Middle frontal gyrus (tissue), 1 donor: ENCODE measurements around the gene MTCL1.
A peak's percentile ranks its signal among the peaks of the same experiment; 100 is the strongest.

Experiments used
- DNase-seq: peaks from one replicate; pipeline ENCODE4 v3.0.0-alpha.2; 2015; ENCODE audit warnings: low spot score; ENCODE audit errors: extremely low spot score

Gene MTCL1

DNA sequence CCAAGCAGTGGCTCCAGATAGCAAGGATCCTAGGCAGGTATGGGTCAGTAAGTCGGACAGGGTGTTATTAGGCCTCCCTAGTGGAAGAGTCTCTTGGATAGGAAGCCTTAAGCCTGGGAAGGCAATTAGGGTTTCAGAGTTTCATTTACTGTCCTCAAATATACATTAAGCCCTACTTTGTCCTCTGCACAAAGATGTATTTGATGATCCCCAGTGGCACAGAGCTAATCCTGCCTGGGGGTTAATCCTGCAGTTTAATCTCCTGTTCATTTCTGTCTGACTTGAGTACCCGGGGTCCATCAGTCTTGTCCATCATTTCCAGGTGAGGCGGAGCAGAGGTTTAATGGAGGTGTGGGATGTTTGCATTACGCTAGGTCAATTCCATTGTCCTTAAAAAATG lies 62.0 kb downstream of the MTCL1 start:
- no peak for DNase-seq

DNA sequence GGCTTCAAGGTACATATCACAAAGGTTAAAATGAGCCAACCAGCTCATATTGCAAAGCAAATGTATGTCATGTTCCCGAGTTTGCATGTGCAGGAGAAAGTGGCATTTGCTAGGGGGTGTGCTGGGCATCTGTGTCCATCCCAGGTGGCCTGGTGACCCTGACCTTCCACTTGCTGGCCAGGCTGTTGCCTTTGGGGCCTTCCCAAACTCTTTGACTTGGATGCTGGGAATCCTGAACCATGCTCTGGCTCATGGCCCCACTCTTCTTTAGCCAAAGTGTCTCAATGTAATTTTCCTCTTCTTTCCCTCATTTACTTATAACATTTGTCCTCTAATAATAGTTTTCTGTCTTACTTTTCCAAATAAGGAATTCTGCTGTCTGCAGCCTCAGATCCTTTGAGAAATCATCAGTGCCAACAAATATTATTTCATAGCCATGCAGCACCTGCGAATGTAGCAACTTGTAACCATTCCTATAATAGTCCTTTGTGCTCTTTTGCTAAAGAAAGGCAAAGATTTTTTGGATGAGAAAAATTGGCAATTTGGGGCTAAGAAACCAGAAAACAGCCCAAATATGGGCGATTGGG lies 64.2 kb downstream of the MTCL1 start:
- no peak for DNase-seq

DNA sequence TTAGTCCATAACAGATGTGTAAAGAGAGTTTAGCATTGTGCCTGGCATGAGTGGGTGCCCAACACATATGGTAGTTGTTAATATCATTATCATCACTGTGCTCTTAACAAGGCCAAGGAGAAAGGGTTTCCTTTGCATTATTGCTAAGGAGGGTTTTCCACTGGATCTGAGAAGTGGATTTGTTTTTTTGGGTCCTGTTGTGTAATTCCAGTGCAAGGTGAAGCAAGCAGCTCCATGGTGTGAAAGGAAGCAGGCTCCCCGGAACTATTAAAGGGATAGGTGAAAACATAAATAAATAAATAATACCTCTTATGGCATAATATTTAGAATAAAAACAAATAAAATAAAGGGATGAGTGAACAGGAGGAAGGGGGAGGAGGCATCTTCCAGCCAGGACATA lies 65.3 kb downstream of the MTCL1 start:
- no peak for DNase-seq

DNA sequence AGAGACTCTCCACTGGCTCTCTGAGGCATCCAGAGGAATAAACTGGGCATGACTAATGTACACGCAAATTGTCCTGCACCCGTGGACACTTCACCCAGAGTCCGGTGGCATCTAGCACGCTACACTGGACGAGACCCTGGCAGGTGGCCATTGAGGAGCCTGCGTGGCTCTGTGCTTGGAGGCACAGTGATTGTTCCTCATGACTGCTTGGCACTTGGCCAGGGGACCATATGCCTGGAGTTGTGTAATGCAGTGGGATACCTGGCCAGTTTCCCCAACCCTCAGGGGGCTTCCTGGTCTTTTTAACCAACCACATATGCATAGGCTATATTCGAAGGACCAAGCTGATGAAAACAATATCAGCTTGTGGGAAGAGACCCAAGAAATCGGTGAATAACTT lies 66.6 kb downstream of the MTCL1 start:
- DNase-seq, result no peak

DNA sequence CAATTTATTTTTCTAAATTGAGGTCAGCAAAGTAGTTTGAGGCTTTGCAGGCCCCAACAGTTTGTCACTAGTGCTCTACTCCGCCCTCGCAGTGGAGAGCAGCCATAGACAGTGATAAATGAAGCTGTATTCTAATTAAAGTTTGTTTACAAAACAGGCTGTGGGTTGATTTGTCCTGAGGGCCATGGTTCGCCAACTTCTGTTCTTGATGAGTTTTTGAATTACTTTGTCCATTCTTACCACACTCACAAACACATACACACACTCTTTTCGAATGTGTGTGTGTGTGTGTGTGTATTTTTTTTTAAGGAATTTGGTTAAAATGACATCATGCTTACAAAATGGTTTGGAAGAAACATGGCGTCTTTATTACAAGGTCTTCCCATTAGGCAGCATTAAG lies 68.6 kb downstream of the MTCL1 start:
- DNase-seq, result no peak

DNA sequence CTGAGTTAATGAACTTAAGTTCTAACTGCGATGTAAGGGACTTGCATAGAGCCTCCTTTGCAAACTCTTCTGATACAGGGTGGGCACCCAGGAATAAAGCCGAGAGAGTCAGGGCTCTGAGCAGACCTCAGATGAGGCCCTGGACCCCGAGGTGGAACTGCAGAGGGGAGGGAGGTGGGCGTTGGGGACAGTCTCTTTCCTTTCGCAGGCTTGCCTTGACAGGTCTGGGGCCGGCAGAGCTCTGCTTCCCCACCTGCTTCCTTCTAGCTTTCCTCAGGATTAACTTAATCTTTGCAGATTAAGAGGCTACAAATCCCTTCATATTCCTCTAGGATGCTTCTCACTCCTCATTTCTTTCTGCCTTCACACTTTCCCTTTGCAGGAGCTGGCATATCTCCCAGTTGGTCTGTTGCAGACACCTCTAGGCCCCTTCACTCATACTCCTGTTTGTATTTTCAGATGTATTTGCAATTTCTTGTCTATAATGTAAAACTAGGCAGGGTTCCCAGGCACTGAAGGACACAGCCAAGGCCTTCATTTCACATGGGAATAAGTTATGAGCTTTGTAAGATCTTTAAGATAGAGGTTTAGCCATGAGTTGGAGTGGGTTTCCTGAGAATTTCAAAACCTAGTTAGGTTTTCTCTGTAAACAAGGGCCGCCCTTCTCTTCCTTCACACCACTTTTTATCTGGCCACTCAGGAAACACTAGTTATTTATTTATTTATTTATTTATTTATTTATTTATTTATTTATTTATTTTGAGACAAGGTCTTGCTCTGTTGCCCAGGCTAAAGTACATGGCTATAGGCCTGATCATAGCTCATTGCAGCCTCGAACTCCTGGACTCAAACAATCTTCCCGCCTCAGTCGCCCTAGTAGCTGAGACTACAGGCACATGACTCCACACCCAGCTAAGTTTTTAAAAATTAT lies 70.9 kb downstream of the MTCL1 start:
- no peak for DNase-seq

DNA sequence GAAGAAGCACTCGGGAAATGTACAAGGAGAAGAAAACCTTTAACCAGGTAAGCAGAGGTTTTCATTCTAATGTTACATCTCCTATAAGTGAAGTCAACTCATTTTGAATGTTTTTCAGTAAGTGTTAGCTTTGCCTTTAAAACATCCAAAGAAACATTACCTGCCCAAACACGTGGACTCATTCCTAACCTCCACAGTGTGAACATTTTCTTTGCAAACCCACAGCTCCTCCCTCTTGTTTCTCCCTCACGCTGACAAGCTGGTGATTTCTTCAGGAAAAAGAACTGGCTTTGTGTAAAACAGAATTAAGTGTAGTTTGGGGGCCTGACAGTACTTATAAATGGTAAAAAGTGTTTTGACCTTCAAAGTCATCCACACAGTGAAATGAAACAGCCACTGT lies 72.5 kb downstream of the MTCL1 start:
- DNase-seq, result no peak

DNA sequence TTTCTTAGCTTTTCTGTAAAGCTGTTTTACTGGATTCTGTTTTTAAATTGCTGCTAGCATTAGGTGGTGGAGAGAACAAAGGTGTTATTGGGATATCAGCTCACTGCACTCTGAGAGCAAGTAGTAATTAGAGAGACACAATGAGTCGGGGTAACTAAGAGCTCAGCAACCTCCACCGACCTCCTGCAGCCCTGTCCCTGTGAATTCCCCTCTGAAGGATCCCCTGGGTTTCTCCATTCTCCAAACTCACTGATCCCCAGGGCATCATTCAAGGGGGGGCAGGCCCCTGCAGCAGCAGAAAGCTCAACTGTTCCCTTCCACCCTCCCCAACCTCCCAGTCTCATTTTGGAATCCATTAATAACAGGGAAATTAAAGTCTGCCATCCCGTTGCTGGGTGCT lies 73.0 kb downstream of the MTCL1 start:
- no peak for DNase-seq

DNA sequence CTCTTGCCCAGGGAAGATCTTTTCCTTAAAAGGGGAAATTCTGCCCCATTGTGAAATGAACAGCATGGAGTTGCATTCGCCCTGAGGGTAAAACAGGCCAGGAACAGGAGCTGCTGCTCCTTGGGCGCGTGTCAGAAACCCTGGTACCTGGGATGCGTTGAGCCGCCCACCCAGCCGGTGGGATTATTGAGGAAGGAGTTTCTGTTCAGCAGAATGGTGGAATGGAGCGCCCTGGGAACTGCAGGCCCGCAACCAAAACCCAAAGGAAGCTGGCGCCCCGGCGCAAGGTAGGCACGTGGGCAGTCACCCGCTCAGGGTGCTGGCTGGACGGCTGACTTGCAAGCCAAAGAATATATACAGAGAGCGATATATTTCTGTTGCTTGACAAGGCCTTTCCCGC lies 73.5 kb downstream of the MTCL1 start:
- no peak for DNase-seq

DNA sequence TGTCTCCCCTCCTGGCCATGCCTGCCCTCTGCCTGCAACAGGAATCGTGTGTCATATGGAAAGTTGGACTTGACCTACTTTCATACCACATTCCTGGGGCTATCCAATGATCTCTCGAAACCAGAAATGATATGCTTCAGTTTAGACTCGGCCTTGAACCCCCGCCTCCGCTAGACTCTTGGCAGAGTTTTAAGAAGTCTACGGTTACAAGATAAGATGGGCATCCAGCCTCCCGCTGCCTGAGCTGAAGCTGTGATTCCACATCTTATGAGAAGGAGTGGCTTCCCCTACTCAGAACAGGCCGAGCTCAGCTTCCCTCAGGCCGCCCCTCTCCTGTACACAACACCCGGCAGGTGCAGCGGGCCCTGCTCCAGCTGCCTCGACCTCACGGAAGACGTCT lies 73.9 kb downstream of the MTCL1 start:
- DNase-seq, result no peak

DNA sequence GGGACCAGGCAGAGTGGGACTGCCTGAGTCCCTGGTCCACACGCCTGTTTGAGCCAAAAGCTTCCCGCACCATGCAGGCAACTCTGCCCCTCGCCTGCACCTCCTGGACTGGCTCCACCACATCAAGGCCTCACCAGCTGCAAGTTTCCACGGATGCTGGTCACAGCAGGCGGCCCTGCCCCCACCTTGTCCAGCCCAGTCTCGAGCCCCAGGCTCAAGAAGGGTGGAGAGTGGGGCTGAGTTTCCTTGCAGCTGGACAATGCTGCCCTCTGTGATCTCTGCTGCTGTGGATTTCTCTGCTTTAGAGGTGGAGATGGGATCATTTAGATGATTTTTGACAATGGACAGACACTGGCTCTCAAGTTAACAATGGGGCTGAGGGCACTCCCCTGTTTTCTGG lies 74.9 kb downstream of the MTCL1 start:
- DNase-seq, result no peak

DNA sequence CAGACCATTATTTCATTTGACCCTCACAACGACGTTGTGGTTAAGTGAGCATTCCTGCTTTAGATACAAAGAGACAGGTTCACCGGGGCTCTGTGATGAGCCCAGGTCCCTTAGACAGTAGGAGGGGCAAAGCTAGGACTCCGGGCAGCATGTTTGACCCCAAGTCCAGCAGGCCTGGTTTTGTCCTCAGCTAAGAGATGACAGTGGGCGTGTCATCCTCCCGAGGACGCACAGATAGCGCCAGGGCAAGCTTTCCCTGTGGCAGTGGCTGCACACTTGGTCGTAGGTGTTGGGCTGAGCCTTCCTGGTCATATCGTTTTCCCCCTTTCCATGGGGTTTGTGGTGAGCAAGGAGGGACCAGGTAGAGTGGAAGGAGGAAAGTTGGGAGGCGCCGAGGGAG lies 76.3 kb downstream of the MTCL1 start:
- DNase-seq, result no peak

DNA sequence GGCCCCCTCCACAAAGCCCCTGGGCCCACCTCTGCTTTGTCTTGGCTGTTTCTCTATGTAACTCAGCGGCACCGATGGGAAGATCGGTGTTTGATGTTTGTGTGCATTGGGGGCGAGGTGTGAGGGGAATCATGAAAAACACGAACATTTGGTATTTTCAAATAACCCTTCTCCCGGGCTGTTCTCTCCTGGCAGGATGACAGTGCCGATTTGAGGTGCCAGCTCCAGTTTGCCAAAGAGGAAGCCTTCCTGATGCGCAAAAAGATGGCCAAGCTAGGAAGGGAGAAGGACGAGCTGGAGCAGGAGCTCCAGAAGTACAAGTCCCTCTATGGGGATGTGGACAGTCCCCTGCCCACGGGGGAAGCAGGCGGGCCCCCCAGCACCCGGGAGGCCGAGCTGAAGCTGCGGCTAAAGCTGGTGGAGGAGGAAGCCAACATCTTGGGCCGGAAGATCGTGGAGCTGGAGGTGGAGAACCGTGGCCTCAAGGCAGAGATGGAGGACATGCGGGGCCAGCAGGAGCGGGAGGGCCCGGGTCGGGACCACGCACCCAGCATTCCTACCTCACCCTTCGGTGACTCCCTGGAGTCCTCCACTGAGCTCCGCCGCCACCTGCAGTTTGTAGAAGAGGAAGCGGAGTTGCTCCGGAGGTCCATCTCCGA lies 78.1 kb downstream of the MTCL1 start:
- DNase-seq, result peak; percentile 55

DNA sequence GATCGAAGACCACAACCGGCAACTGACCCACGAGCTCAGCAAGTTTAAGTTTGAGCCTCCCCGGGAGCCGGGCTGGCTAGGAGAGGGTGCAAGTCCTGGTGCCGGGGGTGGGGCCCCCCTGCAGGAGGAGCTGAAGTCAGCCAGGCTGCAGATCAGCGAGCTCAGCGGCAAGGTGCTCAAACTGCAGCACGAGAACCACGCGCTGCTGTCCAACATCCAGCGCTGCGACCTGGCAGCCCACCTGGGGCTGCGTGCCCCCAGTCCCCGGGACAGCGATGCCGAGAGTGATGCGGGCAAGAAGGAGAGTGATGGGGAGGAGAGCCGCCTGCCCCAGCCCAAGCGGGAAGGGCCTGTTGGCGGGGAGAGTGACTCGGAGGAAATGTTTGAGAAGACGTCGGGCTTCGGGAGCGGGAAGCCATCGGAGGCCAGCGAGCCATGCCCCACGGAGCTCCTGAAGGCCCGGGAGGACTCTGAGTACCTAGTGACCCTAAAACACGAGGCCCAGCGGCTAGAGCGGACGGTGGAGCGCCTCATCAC lies 78.7 kb downstream of the MTCL1 start:
- no peak for DNase-seq

DNA sequence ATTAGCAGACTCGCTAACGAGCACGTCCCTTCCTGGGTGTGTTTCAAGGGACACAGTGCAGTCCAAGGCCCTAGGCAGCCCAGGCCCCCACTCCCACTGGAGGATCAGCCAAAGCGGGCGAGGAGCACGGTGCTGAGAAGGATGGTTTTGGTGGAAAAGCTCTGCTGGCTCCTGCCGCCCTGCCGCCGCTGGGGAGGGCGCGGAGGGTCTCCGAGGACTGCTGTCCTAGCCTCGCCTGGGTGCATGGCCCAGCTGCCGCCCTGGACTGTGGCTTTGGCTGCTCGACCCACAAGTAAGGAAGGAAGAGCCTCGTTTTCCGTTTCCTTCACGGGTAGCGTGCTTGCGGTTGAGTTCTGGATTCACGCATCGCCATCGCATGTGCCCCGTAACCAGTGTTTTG lies 79.9 kb downstream of the MTCL1 start:
- DNase-seq, result no peak

DNA sequence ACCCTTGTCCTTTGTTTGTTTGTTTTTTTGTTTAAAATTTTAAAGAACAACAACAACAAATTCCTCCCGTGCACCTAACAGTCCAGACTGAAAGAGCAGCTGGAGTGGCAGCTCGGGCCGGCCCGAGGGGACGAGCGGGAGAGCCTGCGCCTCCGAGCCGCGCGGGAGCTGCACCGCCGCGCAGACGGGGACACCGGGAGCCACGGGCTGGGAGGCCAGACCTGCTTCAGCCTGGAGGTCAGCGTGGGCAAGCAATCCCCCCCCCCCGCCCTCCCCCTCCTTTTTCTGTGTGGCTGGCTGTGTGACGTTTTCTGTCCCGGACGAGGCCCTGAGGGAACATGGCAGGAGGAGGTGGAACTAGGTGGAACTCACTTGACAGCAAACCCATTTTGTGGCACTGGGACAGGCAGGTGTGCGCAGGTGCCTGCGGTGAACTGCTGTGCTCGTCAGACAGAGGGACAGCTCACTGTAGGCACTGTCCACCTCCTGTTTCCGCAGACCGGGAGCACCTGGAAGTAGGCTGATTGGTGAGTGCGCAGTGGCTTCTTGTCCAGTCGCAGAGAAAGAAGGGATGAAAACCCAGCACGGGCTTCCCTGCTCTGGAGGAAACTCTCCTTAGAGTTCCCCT lies 80.6 kb downstream of the MTCL1 start:
- no peak for DNase-seq

DNA sequence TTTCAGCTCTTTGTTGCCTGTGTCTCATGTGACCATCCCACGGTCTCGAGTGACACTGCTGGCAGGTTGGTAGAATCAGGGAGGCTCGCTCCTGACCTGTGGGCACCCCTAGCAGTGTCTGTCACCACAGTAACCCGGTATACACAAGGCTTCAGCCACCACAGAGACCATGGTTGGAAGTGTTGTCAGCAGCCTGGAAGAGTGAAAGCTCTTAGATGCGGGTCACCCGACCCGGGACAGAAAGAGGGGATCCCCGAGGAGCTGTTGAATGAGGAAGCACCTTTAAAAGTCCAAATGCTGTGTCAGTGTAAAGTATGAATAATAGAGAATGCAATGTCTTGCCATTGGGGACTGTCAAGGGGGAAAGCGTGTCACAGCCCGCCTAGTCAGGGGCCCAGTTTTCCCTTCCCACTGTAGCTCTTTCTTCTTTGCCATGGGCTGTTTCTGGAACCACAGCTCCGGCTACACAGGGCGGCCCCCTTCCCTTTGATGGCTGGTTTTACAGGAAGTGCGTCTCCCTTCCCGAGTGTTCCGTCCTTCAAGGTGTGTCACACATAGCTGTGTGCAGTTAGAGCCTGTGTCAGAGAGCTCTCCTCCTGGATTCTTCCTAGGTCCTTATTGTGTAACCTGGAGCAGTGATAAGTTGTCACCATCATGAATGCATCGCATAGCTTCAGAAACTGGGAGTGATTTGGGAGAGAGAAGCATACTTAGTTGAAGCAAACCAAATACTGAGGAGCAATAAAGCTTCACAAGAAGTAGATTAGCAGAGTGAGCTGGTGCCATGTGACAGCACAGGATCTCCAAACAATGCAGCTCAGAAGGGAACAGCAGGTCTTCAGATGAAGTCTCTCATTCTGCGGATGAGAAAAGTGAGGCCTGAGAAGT lies 81.4 kb downstream of the MTCL1 start:
- no peak for DNase-seq

DNA sequence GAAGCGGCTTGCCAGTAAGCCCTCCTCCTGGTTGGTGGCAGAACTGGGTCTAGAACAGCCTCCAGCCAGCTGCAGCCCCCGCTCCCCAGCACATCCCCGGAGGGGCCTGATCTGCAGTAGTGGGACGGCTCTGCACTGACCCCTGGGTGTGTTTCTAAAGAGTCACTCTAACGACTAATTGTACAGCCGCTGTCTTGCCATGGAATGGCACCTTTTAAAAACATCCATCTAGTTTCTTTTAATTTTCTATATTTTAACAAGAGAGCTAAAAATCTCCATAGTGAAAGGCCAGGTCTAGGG lies 82.0 kb downstream of the MTCL1 start:
- DNase-seq, result no peak

DNA sequence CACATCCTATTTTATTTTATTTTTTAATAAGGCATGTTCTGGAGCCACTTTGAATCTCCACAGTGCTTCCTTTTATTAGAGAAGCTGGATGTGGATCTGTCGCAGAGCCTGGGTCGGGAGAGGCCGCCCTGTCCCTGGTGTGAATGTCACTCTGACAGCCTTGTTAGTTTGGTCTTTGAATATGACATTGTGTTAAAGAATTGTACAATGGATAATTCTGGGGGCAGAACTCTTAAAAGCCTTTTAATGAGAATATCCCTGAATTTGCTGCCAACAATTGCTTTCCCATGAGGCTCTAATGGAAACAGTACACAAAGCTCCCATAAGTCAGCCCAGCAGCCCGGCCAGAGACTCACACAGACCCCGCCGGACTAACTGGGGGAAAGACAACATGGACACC lies 82.4 kb downstream of the MTCL1 start:
- DNase-seq, result no peak

DNA sequence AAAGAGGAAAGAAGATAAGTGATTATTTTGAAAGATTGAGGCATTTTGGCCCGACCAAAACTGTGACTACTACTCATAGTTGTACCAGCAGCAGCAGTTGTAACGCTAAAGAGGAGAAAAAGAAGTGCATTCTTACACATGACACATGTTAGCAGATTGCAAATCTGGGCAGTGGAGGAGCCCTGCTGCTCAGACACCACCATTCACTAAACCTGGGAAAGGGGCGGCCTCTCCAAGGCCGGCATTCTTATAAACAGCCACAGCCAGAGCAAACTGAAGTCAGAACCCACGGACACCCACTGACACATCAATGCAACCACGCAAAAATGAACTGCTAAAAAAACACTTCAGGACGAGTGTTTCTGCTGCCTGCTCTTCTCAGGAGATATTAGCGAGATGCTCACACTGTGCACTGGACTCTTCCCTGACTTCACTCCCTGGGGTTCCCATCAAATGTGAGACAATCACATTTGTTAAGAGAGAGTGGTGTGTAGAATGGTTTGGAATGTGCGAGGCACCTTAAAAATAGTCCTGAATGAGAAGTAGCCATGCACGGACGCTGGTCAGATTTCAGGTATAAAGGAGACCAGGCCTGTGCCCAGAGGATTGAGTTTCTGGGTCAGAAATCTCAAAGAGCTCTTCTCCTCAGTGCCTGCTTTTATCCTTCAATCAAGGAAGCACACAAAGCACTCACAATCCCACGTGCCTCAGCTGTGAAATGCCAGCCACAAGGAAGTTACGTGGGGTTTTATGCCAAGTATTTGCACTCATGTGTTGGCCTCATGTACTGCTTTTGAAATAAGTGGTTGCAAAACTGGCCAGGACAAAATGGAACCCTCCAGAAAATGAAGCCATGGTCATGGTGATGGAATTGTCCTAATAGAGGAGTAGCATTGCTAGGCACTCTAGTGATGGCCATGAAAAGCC lies 83.4 kb downstream of the MTCL1 start:
- DNase-seq, result no peak
